ENCODE measurements around the gene AK2. TPM values are rescaled to one million over a fixed set of nuclear protein-coding genes. Genes with fewer than 3 reads are reported as not detected.
"Not testable (repeated sequence)": the region's sequence is repeated elsewhere in the genome, so short reads cannot be mapped to it uniquely, and the experiment has no call there.

AK2 gene
- total and polyA plus RNA-seq, 4 donors: 71.8 to 95.6 (median 82.6) TPM

- Histone ChIP-seq H3K4me1 (ENCODE audit: control insufficient read depth in 1 of 2, insufficient read depth in 2 of 2, low read length in 2 of 2) (no peaks in the 10 kb centered on the region), H3K9me3 (ENCODE audit: control insufficient read depth, low read length) (no peaks in the 10 kb centered on the region), H3K27me3 (ENCODE audit: control insufficient read depth in 1 of 2, insufficient read depth in 2 of 2, low read length in 1 of 2) (no peaks in the 10 kb centered on the region), H3K27ac (ENCODE audit: low read depth in 1 of 2, low read length in 2 of 2) (no peak overlapping the region), H3K36me3 (ENCODE audit: control insufficient read depth in 1 of 2, insufficient read depth in 2 of 2, low read length in 1 of 2) (no peaks in the 10 kb centered on the region), H3K4me3 (ENCODE audit: low read length in 2 of 2) (no peak overlapping the region)
- ATAC-seq (ENCODE audit: low FRiP score): no peak
- WGBS, 2 donors: 93 to 95% methylated on average over 2 of the region's 2 CpGs
- no peak for DNase-seq
- intact Hi-C loops (cut with DNase I): no loop called here
Measured at GRCh38 chr1:33047290-33047689, 10.6 kb upstream of the AK2 start.

DNA sequence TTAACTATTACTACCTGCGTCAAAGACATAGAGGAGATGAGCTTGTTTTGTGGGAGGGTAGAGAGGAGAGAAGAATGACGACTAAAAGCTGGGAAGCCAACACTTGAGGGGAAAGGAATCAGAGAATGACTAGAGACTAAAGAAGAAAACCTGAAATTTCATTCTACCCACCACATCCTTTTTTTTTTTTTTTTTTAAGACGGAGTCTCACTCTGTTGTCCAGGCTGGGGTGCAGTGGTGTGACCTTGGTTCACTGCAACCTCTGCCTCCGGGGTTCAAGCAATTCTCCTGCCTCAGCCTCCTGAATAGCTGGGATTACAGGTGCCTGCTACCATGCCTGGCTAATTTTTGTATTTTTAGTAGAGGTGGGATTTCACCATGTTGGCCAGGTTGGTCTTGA lies 9.6 kb upstream of the AK2 start:
- DNase-seq; H3K4me3 ChIP-seq (ENCODE audit: low read length in 2 of 2); intact Hi-C loops (cut with DNase I); H3K4me1 ChIP-seq (ENCODE audit: control insufficient read depth in 1 of 2, insufficient read depth in 2 of 2, low read length in 2 of 2); H3K36me3 ChIP-seq (ENCODE audit: control insufficient read depth in 1 of 2, insufficient read depth in 2 of 2, low read length in 1 of 2); H3K27ac ChIP-seq (ENCODE audit: low read depth in 1 of 2, low read length in 2 of 2); ATAC-seq (ENCODE audit: low FRiP score); H3K27me3 ChIP-seq (ENCODE audit: control insufficient read depth in 1 of 2, insufficient read depth in 2 of 2, low read length in 1 of 2); H3K9me3 ChIP-seq (ENCODE audit: control insufficient read depth, low read length): not testable (repeated sequence)
- whole genome bisulfite sequencing, 2 donors: 83 to 87% methylated on average over 4 of the region's 4 CpGs

DNA sequence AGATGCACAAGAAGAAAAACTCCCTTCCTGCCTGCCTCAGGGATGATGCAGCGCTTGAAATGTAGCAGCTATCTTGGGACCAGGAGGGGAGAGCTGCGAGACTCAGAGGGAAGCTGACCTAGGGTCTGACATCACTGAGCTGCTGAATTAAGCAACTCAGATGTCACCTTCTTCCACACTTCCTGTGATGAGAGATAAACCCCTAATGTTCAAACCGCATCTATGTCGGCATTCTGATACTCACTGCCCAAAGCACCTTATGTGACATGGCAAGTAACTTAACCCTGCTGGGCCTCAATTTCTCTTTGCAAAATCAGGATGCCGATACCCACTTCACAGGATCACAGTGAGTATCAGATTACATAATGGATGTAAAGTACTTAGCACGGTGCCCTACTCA lies 9.1 kb upstream of the AK2 start:
- H3K4me1 ChIP-seq (ENCODE audit: control insufficient read depth in 1 of 2, insufficient read depth in 2 of 2, low read length in 2 of 2): no peaks in the 10 kb centered on the region
- no peaks in the 10 kb centered on the region for H3K9me3 ChIP-seq (ENCODE audit: control insufficient read depth, low read length)
- H3K27me3 ChIP-seq (ENCODE audit: control insufficient read depth in 1 of 2, insufficient read depth in 2 of 2, low read length in 1 of 2): no peaks in the 10 kb centered on the region
- no peak for ATAC-seq (ENCODE audit: low FRiP score)
- H3K4me3 ChIP-seq (ENCODE audit: low read length in 2 of 2): no peak overlapping the region
- intact Hi-C loops (cut with DNase I): no loop called here
- 72 to 76% methylated on average over 6 of the region's 6 CpGs for WGBS, 2 donors
- DNase-seq: no peak
- H3K36me3 ChIP-seq (ENCODE audit: control insufficient read depth in 1 of 2, insufficient read depth in 2 of 2, low read length in 1 of 2): no peaks in the 10 kb centered on the region
- H3K27ac ChIP-seq (ENCODE audit: low read depth in 1 of 2, low read length in 2 of 2): no peak overlapping the region

DNA sequence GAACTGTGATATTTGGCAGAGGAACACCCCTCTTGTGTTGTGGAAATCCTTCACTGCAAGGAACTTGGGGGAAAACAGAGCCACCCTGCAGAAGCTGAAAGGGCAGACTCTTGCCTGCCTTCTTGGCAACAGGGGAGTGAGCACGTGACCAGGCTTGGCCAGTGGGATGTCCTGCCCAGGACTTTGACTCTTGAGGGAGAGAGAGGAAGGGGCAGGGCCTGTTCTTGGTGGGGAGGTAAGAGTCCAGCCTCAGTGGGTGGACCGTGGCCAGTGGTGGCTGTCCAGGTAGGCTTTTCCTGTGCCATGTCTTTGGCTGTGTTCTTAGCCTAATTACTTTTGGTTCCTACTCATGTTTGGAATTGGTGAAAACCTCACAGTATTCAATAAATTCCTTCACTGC lies 8.6 kb upstream of the AK2 start:
- no peaks in the 10 kb centered on the region for H3K27me3 ChIP-seq (ENCODE audit: control insufficient read depth in 1 of 2, insufficient read depth in 2 of 2, low read length in 1 of 2)
- H3K4me1 ChIP-seq (ENCODE audit: control insufficient read depth in 1 of 2, insufficient read depth in 2 of 2, low read length in 2 of 2): no peaks in the 10 kb centered on the region
- H3K36me3 ChIP-seq (ENCODE audit: control insufficient read depth in 1 of 2, insufficient read depth in 2 of 2, low read length in 1 of 2): no peaks in the 10 kb centered on the region
- ATAC-seq (ENCODE audit: low FRiP score): no peak
- DNase-seq: no peak
- no peak overlapping the region for H3K4me3 ChIP-seq (ENCODE audit: low read length in 2 of 2)
- intact Hi-C loops (cut with DNase I): no loop called here
- no peak overlapping the region for H3K27ac ChIP-seq (ENCODE audit: low read depth in 1 of 2, low read length in 2 of 2)
- H3K9me3 ChIP-seq (ENCODE audit: control insufficient read depth, low read length): no peaks in the 10 kb centered on the region
- 27 to 61% methylated on average over 2 of the region's 2 CpGs for WGBS, 2 donors

DNA sequence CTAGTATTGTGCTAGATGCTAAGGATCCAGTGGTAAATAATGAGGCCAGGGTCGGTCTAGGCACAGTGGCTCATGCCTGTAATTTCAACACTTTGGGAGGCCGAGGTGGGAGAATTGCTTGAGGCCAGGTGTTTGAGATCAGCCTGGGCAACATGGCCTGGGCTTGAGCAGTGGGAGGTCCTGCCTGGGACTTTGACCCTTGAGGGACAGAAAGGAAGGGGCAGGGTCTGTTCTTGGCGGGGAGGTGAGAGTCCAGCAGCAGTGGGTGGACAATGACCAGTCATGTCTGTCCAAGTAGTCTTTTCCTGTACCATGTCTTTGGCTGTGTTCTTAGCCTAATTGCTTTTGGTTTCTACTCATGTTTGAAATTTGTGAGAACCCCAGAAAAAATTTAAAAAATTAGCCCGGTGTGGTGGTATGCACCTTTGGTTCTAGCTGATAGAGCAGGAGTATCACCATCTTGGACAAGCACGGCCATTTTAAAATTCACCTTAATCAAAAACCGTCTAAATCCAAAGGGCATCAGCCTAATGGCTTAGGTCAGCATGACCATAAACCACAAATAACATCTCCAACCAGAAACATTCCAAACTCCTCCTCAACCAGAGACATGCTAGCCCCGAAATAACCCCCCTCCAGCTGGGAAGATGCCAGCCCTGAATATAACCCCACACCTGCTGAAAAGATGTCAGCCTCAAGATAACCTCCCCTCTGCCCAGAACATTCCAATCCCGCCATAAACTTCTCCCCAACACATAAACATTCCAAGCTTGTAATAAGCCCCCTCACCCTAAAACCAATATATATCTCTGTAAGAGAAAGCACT lies 6.8 kb upstream of the AK2 start:
- WGBS, 2 donors: 78 to 80% methylated on average over 8 of the region's 8 CpGs
- Histone ChIP-seq H3K27ac (ENCODE audit: low read depth in 1 of 2, low read length in 2 of 2) (no peak overlapping the region), H3K36me3 (ENCODE audit: control insufficient read depth in 1 of 2, insufficient read depth in 2 of 2, low read length in 1 of 2) (no peaks in the 10 kb centered on the region), H3K27me3 (ENCODE audit: control insufficient read depth in 1 of 2, insufficient read depth in 2 of 2, low read length in 1 of 2) (no peaks in the 10 kb centered on the region), H3K4me1 (ENCODE audit: control insufficient read depth in 1 of 2, insufficient read depth in 2 of 2, low read length in 2 of 2) (no peaks in the 10 kb centered on the region), H3K4me3 (ENCODE audit: low read length in 2 of 2) (no peak overlapping the region), H3K9me3 (ENCODE audit: control insufficient read depth, low read length) (no peaks in the 10 kb centered on the region)
- intact Hi-C loops (cut with DNase I): no loop called here
- ATAC-seq (ENCODE audit: low FRiP score): no peak
- DNase-seq: no peak

DNA sequence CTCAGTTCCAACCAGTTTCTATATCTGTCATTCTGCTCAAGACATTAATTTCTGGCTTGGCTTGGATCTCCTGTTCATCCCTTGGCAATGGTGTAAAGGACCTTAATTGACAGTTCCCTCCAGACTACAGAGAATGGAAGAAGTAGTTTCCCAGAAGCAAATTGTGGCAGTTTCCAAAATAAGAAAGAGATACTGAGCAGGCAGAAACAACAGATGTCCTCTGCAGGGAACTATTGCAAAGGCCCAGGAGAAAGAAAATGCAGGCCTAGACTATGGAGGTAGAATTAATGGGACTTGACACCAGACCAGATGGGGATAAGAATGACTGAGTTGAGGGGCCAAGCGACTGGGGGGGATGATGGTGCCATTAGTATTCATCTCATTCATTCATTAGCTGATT lies 6.1 kb upstream of the AK2 start:
- 47 to 100% methylated on average over 1 of the region's 1 CpG for WGBS, 2 donors
- no peak for ATAC-seq (ENCODE audit: low FRiP score)

GRCh38 chr1:33041026-33041425 lies 4.3 kb upstream of the AK2 start:
- H3K36me3 ChIP-seq (ENCODE audit: control insufficient read depth in 1 of 2, insufficient read depth in 2 of 2, low read length in 1 of 2): no peaks in the 10 kb centered on the region
- ATAC-seq (ENCODE audit: low FRiP score) (no peak), DNase-seq (no peak)
- 86 to 90% methylated on average over 1 of the region's 1 CpG for WGBS, 2 donors
- H3K9me3 ChIP-seq (ENCODE audit: control insufficient read depth, low read length): no peaks in the 10 kb centered on the region
- intact Hi-C loops (cut with DNase I): no loop called here
- no peak overlapping the region for H3K4me3 ChIP-seq (ENCODE audit: low read length in 2 of 2)
- no peak overlapping the region for H3K27ac ChIP-seq (ENCODE audit: low read depth in 1 of 2, low read length in 2 of 2)
- H3K27me3 ChIP-seq (ENCODE audit: control insufficient read depth in 1 of 2, insufficient read depth in 2 of 2, low read length in 1 of 2): no peaks in the 10 kb centered on the region
- H3K4me1 ChIP-seq (ENCODE audit: control insufficient read depth in 1 of 2, insufficient read depth in 2 of 2, low read length in 2 of 2): no peaks in the 10 kb centered on the region

More for the DNA sequence above, 6.1 kb upstream of the AK2 start:
- Histone ChIP-seq H3K4me1 (ENCODE audit: control insufficient read depth in 1 of 2, insufficient read depth in 2 of 2, low read length in 2 of 2) (no peaks in the 10 kb centered on the region), H3K9me3 (ENCODE audit: control insufficient read depth, low read length) (no peaks in the 10 kb centered on the region), H3K27ac (ENCODE audit: low read depth in 1 of 2, low read length in 2 of 2) (no peak overlapping the region), H3K36me3 (ENCODE audit: control insufficient read depth in 1 of 2, insufficient read depth in 2 of 2, low read length in 1 of 2) (no peaks in the 10 kb centered on the region), H3K4me3 (ENCODE audit: low read length in 2 of 2) (no peak overlapping the region), H3K27me3 (ENCODE audit: control insufficient read depth in 1 of 2, insufficient read depth in 2 of 2, low read length in 1 of 2) (no peaks in the 10 kb centered on the region)
- DNase-seq: no peak
- intact Hi-C loops (cut with DNase I): no loop called here

DNA sequence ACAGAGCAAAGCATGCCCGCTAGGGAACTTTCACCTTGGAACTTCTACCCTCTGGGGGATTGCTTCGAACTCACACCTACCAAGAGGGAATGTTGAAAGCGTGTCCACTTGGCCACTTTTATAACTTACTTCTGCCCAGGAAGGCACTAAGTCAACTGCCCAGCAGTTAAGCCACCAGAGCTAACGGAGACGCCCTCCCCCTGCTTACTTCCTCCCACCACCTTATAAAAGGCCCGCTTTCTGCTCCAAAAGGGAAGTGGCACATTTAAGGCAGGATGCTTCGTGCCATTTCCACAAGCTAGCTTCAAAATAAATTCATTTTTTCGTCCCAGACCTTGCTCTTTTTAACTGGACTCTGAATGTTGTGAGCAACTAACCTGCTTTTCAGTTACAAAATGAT lies 3.2 kb upstream of the AK2 start:
- Histone ChIP-seq H3K36me3 (ENCODE audit: control insufficient read depth in 1 of 2, insufficient read depth in 2 of 2, low read length in 1 of 2) (no peaks in the 10 kb centered on the region), H3K27ac (ENCODE audit: low read depth in 1 of 2, low read length in 2 of 2) (no peak overlapping the region), H3K27me3 (ENCODE audit: control insufficient read depth in 1 of 2, insufficient read depth in 2 of 2, low read length in 1 of 2) (no peaks in the 10 kb centered on the region), H3K4me1 (ENCODE audit: control insufficient read depth in 1 of 2, insufficient read depth in 2 of 2, low read length in 2 of 2) (no peaks in the 10 kb centered on the region), H3K9me3 (ENCODE audit: control insufficient read depth, low read length) (no peaks in the 10 kb centered on the region), H3K4me3 (ENCODE audit: low read length in 2 of 2) (no peak overlapping the region)
- ATAC-seq (ENCODE audit: low FRiP score) (no peak), DNase-seq (peak in 1 of 2 donors; percentile 58)
- intact Hi-C loops (cut with DNase I): loop anchor here in 1 of 2 donors (10.0 kb wide), 1 partner anchor 105 kb away; no protein-coding TSS in a partner anchor
- 79 to 80% methylated on average over 8 of the region's 8 CpGs for WGBS, 2 donors

- no peak for ATAC-seq (ENCODE audit: low FRiP score)
- no peaks in the 10 kb centered on the region for H3K9me3 ChIP-seq (ENCODE audit: control insufficient read depth, low read length)
Measured at GRCh38 chr1:33036051-33036525, 595 bp downstream of the AK2 start.

More at GRCh38 chr1:33036051-33036525, 595 bp downstream of the AK2 start:
- Histone ChIP-seq H3K4me1 (ENCODE audit: control insufficient read depth in 1 of 2, insufficient read depth in 2 of 2, low read length in 2 of 2) (peaks cover 2 to 6% of the 10 kb centered on the region in 2 donors), H3K27me3 (ENCODE audit: control insufficient read depth in 1 of 2, insufficient read depth in 2 of 2, low read length in 1 of 2) (no peaks in the 10 kb centered on the region), H3K36me3 (ENCODE audit: control insufficient read depth in 1 of 2, insufficient read depth in 2 of 2, low read length in 1 of 2) (no peaks in the 10 kb centered on the region), H3K27ac (ENCODE audit: low read depth in 1 of 2, low read length in 2 of 2) (no peak overlapping the region), H3K4me3 (ENCODE audit: low read length in 2 of 2) (peak overlapping the region; percentile 79 to 91)
- WGBS, 2 donors: 13% methylated on average over 5 of the region's 5 CpGs
- DNase-seq: no peak
- intact Hi-C loops (cut with DNase I): loop anchor here in 1 of 2 donors (10.0 kb wide), 1 partner anchor 101 kb away; no protein-coding TSS in a partner anchor

Data from aorta (tissue), 5 donors.